Measurements from ENCODE around the gene PCDH15.

PCDH15 gene

DNA sequence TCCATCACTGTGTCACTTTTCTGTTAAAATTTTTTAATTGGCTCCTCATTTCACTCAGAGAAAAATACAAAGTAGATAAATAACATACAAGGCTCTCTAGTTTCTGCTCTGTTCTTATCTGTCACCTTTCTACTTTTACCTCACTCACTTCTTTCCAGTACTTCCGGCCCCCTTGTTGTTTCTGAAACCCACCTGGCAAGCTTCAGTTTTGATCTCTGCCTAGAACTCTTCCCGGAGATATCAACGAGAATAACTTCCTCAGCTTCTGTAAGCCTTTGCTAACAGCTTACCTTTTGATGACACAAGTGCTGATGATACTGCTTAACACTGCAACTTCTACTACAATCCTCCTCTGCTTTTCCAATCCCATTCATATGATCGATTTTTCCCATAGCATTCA lies 566.2 kb downstream of the PCDH15 start:
- in situ Hi-C loops (cut with MboI; ENCODE audit: low pct_unique_long_range_greater_than_20kb, low sequenced_read_pairs), result no loop called here

GRCh38 chr10:54203401-54203800 lies 597.6 kb downstream of the PCDH15 start:
- no peak for DNase-seq
- in situ Hi-C loops (cut with MboI; ENCODE audit: low pct_unique_long_range_greater_than_20kb, low sequenced_read_pairs), result no loop called here

More for the DNA sequence above, 566.2 kb downstream of the PCDH15 start:
- DNase-seq, result no peak

DNA sequence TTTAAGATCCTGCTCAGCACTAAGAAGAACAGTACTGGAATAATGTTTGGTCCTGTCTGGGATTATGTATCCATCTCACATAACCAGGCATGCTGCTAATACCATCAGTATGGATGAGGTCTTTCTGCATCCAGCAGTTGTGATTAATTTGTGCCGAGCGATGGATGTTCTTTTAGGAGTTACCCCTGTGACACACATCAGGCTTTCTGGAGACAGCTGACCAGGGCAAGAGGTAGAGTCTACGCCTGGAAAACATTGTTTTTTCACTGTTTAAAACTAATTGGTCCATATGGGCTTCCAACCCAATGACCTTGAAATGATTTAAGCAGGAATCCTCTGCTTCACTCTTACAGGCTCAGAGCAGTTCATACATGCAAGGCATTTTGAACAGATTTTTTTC lies 603.0 kb downstream of the PCDH15 start:
- no peak for DNase-seq
- in situ Hi-C loops (cut with MboI; ENCODE audit: low pct_unique_long_range_greater_than_20kb, low sequenced_read_pairs), result no loop called here

DNA sequence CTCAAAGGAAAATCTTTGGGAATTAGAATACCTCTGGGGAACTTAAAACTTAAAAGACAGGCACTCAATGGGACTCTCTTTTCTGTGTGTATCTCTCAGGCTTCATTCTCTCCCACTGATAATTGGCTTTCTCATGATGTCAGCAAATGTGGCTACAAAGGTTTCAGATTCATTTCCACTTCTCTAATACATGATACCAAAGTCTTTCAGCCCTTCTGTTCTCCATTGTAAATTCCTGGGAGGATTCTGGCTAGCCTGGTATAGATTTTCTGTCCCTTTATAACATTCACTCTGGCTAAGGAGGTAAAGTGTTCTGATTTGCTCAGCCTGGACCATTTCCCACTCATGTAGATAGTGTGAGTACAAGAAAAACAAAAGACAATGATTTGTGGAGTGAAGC lies 606.2 kb downstream of the PCDH15 start:
- no peak for DNase-seq
- in situ Hi-C loops (cut with MboI; ENCODE audit: low pct_unique_long_range_greater_than_20kb, low sequenced_read_pairs), result no loop called here

DNA sequence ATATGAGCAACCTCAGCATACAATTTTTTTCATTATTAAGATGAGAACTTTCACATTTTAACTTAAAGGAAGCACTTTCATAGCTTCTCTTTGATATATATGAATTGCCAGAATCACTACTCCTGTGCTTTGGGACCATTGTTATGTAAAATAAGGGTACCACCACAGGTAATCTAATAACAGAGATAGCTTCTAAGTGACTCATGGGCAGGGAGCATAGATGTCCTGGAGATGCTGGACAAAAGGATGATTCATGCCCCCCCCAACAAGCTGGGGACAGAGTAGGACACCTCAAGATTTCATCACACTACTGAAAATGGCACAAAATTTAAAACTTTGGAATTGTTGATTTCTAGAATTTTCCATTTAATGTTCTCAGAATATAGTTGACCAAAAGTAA lies 641.1 kb downstream of the PCDH15 start:
- in situ Hi-C loops (cut with MboI; ENCODE audit: low pct_unique_long_range_greater_than_20kb, low sequenced_read_pairs), result no loop called here
- no peak for DNase-seq

DNA sequence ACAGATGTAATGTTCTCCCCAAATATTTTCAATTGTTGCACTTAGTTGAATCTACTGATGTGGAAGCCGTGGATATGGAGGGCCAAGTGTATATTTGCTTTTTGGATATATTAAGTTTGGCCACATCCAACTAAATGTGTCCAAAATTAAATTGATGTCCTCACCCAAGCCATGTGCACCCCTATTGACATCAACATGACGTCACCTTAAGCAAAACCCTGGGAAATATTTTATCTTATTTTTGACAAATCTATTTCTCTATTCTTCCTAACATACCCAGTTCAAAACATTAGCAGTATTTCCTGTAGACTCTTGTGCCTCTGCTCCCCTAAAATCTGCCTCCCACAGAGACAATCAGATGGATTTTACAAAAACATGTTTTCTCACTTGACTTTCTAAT lies 652.5 kb downstream of the PCDH15 start:
- no peak for DNase-seq
- in situ Hi-C loops (cut with MboI; ENCODE audit: low pct_unique_long_range_greater_than_20kb, low sequenced_read_pairs), result no loop called here

GRCh38 chr10:54139819-54140428 lies 661.1 kb downstream of the PCDH15 start:
- in situ Hi-C loops (cut with MboI; ENCODE audit: low pct_unique_long_range_greater_than_20kb, low sequenced_read_pairs), result no loop called here
- peak; percentile 19 for DNase-seq

DNA sequence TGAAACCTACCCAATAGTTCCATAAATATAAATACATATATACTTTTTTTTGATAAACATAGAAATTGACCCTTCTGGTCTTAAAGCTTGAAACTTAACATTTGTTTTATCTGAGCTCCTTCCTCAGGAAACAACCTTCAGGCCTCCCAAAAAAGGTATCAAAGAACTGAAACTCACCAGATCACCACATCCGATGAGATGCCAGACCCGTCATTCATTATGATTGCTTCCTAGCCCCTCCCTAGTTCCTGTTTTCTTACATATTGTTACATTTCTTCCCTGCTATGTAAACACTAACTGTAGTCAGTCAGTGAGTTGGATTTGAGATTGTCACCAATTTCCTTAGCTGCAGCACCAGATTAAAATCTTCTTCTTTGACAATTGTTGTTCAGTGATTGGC lies 663.6 kb downstream of the PCDH15 start:
- DNase-seq, result no peak
- in situ Hi-C loops (cut with MboI; ENCODE audit: low pct_unique_long_range_greater_than_20kb, low sequenced_read_pairs), result no loop called here

- peak; percentile 2 for DNase-seq
- in situ Hi-C loops (cut with MboI; ENCODE audit: low pct_unique_long_range_greater_than_20kb, low sequenced_read_pairs), result no loop called here
Measured at GRCh38 chr10:54133203-54133602, 667.8 kb downstream of the PCDH15 start.

DNA sequence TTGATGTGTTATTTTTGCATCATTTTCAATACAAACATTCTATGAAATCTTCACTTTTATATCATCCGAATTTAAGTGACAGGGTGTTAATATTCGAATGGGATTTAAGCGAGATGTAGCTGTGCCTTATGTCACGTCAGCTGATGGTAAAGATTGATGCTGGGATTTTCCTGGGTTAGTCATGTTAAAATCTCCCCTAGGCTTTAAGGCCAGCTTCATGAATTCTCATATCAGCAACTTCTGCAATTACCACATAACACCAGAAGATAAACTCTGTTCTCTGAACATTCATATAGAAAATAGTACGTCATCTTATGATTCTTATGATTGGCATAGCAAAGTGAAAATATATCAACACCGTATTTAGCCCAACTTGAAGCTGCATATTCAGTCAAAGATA lies 669.2 kb downstream of the PCDH15 start:
- DNase-seq, result no peak
- in situ Hi-C loops (cut with MboI; ENCODE audit: low pct_unique_long_range_greater_than_20kb, low sequenced_read_pairs), result no loop called here

- in situ Hi-C loops (cut with MboI; ENCODE audit: low pct_unique_long_range_greater_than_20kb, low sequenced_read_pairs), result no loop called here
- DNase-seq, result no peak
Measured at GRCh38 chr10:54130394-54130793, 670.6 kb downstream of the PCDH15 start.

- in situ Hi-C loops (cut with MboI; ENCODE audit: low pct_unique_long_range_greater_than_20kb, low sequenced_read_pairs), result no loop called here
Measured at GRCh38 chr10:54125098-54125747, 675.8 kb downstream of the PCDH15 start.

GRCh38 chr10:54124209-54124885 lies 676.7 kb downstream of the PCDH15 start:
- in situ Hi-C loops (cut with MboI; ENCODE audit: low pct_unique_long_range_greater_than_20kb, low sequenced_read_pairs), result no loop called here
- no peak for DNase-seq

More at GRCh38 chr10:54125098-54125747, 675.8 kb downstream of the PCDH15 start:
- no peak for DNase-seq

DNA sequence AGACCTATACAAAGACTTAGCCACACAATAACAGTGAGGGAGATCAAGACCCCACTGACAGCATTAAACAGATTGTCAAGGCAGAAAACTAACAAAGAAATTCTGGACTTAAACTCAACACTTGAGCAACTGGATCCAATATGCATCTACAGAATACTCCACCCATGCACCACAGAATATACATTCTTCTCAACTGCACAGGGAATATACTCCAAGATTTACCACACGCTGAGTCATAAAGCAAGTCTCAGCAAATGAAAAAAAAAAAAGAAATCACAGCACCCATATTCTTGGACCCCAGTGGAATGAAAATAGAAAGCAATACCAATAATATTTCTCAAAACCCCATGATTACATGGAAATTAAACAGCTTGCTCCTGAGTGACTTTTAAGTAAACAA lies 680.2 kb downstream of the PCDH15 start:
- in situ Hi-C loops (cut with MboI; ENCODE audit: low pct_unique_long_range_greater_than_20kb, low sequenced_read_pairs), result no loop called here
- no peak for DNase-seq

GRCh38 chr10:54108961-54109360 lies 692.1 kb downstream of the PCDH15 start:
- in situ Hi-C loops (cut with MboI; ENCODE audit: low pct_unique_long_range_greater_than_20kb, low sequenced_read_pairs), result no loop called here
- DNase-seq, result no peak

- in situ Hi-C loops (cut with MboI; ENCODE audit: low pct_unique_long_range_greater_than_20kb, low sequenced_read_pairs), result no loop called here
- no peak for DNase-seq
Measured at GRCh38 chr10:54096892-54097291, 704.1 kb downstream of the PCDH15 start.

DNA sequence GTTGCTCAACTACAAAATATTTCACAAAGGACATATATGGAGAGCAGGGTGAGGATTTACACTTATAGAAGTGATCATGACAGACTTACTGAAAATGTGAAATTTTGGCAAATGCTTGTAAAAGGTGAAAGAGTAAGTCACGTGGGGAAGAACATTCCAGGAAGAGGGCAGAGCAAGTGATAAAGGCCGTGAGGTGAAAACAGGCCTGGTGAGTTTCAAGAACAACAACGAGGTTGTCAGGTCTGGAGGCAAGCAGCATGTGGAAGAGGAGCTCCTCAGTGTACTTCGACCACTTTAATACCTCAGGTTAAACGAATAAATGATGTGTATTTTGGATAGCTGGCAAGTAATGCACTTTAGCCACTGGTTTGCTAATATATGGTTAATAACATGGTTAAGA lies 706.7 kb downstream of the PCDH15 start:
- in situ Hi-C loops (cut with MboI; ENCODE audit: low pct_unique_long_range_greater_than_20kb, low sequenced_read_pairs), result no loop called here
- no peak for DNase-seq

DNA sequence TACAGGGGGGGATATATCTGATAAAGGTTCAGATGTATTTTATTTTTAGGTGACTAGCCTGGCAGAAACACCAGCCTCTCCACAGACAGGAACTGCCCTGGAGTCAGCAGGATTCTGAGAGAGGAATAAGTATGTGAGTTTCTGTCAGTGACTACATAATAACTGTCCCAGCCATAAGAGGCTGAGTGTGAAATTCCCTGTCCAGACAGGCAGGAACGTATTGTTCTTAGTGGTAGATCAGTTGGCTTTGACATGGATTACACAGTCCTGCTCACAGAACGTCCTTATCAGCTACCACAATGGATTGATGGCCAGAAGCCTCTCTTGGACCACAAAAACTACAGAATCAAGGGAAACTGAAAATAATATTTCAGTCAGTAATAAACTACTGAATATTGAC lies 709.8 kb downstream of the PCDH15 start:
- DNase-seq, result no peak
- in situ Hi-C loops (cut with MboI; ENCODE audit: low pct_unique_long_range_greater_than_20kb, low sequenced_read_pairs), result no loop called here

DNA sequence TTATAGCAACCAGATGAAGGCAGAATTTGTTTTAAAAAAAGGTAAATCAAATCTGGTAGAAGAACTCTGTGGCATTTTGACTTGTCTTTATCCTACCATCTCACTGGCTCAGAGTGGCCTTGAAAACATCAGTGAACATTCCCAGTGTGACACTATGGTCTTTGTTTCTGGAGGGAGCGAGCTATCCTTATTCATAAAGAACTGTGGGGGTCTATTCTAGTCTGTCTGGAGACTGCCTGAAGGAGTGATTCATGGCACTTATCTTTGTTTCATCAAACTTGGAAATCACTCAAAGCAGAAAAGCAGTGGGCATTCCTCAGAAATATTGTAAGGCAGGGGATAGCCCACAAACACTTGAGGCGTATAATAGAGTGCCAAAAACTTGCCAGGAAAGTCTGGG lies 719.1 kb downstream of the PCDH15 start:
- DNase-seq, result no peak
- in situ Hi-C loops (cut with MboI; ENCODE audit: low pct_unique_long_range_greater_than_20kb, low sequenced_read_pairs), result no loop called here

DNA sequence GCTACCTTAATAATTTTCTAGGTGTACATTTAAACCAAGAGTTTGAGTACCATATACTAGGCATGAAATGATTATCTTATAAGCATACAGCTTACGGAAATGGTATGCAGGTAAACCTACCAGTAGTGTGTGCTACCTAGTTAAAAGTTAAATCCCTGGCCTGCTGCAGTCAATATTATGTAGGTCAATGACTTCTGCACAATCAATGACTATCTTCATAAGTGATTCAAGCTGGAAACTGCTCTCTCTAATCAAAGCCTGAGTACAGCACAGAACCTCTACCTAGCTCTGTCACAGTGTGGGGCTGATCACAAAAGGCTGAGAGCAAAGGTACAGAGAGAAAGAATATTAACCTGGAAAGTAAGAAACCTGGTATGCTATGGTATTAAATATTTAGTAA lies 733.7 kb downstream of the PCDH15 start:
- in situ Hi-C loops (cut with MboI; ENCODE audit: low pct_unique_long_range_greater_than_20kb, low sequenced_read_pairs), result no loop called here
- DNase-seq, result no peak

- no peak for DNase-seq
- in situ Hi-C loops (cut with MboI; ENCODE audit: low pct_unique_long_range_greater_than_20kb, low sequenced_read_pairs), result no loop called here
Measured at GRCh38 chr10:54066646-54067045, 734.4 kb downstream of the PCDH15 start.
